HG02571 (cell line): ENCODE measurements around the gene KRTAP20-1.

Experiments
- ATAC-seq: cut with Tn5 transposase; IDR thresholded peaks from one replicate; pipeline ENCODE4 v1.9.1; 2021; ENCODE audit warnings: mild to moderate bottlenecking, moderate library complexity; ENCODE audit not compliant: unreplicated experiment

Gene KRTAP20-1

GRCh38 chr21:30616125-30616524 lies at the start of gene KRTAP20-1:
KRTAP20-1 (plus strand) TSS chr21:30616425; CDS start chr21:30616455, 30 bp downstream.
- ATAC-seq: no peak

DNA sequence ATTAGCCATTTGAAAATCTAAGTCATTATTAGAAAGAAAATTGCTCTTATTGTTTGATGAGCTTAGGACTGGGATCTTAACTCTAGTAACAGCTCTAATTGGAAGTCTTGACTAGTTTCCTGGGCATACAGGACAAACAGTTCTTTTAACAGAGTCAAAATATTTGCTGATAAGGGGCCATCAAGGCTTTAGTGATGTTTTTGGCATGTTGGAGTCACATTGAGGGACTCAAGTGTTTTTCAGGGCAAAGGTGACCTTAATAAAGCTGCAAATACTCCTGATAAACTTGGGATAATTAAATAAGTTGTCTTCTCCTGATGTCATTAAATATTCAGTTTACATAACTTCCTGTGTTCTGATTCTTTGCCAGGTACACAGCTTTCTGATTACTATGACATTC lies 48.6 kb upstream of the KRTAP20-1 start:
- ATAC-seq: no peak

DNA sequence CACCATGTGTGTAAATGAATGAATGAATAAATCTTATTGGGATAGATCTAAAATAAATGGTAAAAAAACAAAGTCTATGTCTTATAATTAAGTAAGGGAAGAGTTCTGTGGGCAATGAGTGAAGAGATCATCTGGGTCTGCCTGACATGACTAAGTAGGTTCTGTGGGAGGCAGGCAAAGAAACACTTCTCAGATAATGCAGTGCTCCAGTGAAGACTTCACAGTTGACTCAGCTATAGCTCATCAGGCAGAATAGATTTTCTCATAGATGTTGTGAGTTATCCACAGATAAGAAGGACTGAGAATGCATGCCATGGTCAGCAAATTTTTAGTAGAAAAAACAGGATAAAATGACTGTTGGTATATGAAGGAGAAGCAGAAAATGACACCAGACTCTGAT lies 38.5 kb upstream of the KRTAP20-1 start:
- ATAC-seq: no peak

DNA sequence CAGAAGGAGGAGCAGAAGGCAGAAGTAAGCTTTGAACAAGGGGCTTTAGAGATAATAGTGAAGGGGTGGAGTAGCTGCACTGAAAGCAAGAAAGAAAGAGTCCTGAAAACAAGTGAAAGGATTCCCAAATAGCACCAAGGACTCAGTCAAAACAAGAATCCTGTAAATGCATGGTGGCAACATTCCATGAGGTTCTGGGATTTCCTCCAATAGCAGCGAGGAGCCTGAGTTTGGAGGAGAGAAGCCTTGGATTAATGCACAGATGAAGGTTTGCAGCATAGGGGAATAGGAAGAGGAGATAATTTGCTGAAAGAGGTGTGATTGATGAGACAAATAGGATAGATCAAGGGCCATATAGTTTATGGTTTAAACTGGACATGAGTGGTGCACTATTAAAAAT lies 36.9 kb upstream of the KRTAP20-1 start:
- no peak for ATAC-seq

DNA sequence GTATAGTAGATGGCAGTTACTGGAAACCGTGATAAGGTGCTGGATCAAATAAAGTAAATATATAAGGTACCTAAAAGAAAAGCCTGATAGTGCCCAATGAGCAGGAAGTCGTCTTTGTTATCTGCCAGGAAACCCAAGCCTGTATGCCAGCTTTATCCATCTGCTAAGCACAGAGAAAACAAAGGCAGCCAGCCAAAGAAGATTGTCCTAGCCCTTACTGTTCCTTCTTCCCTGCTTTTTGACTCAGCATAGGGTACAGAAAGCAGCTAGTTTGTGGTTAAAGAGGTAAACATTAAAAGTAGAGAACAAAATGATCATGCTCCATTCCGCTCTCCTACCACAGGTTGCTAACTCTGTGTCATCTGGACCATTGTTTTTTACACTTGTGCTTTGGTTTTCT lies 36.1 kb upstream of the KRTAP20-1 start:
- no peak for ATAC-seq

DNA sequence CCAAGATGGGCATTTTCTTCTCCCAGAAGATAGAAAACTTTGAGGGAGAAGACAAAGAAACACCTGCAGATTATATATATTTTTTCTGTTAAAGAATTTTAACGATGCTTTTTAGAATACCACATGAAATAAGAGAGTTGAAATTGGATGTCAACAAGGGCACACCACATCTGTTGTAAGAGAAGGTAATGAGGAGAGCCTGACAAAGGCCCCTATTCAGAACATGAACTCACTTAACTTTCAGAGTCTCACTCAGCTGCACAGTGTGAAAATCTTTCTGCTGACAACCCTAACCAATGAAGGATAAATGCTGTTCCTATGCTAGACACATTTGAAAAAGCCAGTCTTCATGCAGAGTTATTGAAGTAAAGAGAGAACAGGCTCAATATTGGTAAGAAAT lies 33.4 kb upstream of the KRTAP20-1 start:
- ATAC-seq: no peak

- no peak for ATAC-seq
Observed at GRCh38 chr21:30590297-30590696, 25.9 kb upstream of the KRTAP20-1 start, which contains the start of gene KRTAP22-2. KRTAP22-2 (minus strand) TSS chr21:30590397.

DNA sequence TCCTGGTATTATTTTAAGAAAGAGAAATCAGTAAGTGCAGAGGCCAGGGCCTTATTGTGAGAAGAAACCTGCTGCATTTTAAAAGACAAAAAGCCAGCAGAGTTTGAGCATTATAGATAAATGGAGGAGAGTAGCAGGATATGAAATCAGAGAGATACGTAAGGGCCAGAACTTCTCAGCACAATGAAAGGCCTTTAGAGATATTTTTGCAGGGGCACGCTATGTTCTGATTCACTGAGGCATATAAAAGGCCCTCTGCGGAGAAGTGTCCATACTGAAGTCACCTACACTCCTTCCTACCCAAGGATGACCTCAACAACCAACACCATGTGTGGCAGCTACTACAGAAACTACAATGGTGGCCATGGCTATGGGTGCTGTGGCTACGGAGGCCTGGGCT lies 24.1 kb upstream of the KRTAP20-1 start, which contains the start of gene KRTAP6-3:
Gene KRTAP6-3 (plus strand): TSS at position 301 of the 400 bp plus-strand sequence. CDS start 6 bp downstream, at position 307.
- no peak for ATAC-seq

GRCh38 chr21:30598802-30599201 lies 17.4 kb upstream of the KRTAP20-1 start, which contains the start of gene KRTAP6-2:
KRTAP6-2 (minus strand) TSS chr21:30598902; CDS start chr21:30598874, 28 bp downstream.
- no peak for ATAC-seq

DNA sequence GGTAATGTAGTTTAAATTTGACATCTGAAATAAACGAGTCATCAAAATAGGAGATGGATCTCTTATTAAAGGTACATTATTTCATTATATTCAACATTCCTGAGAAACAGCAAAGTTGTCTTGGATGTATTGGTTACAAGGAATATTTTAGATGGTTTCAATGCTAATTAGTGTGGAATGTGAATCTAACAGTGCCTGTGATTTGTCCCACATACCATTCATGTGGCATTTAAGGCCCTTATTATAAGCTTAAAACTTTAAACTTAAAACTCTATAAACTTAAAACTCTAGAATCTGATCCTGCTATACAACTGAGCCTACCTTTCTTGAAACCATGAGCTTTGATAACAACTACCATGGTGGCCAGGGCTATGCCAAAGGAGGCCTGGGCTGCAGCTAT lies 15.4 kb upstream of the KRTAP20-1 start, which contains the start of gene KRTAP22-1:
Gene KRTAP22-1 (plus strand): TSS at position 301 of the 400 bp plus-strand sequence.
- no peak for ATAC-seq

DNA sequence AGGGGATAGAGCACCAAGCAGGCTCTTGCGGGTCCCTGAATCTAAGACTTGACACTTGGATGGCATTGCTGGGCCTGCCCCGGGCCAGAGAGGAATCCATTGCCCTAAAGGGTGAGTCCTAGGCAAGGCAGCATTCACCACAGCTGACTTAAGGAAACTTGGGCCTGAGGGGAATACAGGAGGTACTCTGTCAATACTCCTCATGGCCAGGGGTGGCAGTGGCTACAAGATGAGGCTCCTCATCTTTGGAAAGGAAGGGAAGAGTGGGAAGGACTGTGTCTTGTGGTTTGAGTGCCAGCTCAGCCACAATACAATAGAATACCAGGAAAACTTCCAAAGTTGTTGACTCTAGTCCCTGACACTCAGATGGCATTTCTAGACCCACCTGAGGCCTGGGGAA lies 10.3 kb upstream of the KRTAP20-1 start:
- ATAC-seq: no peak

- ATAC-seq: no peak
Observed at GRCh38 chr21:30612132-30612531, 4.1 kb upstream of the KRTAP20-1 start.

GRCh38 chr21:30613836-30614235 lies 2.4 kb upstream of the KRTAP20-1 start, which contains the start of gene KRTAP6-1:
KRTAP6-1 (minus strand) TSS chr21:30613930; CDS start chr21:30613904, 26 bp downstream.
- no peak for ATAC-seq

- ATAC-seq: no peak
Observed at GRCh38 chr21:30615199-30615598, 1.0 kb upstream of the KRTAP20-1 start.

DNA sequence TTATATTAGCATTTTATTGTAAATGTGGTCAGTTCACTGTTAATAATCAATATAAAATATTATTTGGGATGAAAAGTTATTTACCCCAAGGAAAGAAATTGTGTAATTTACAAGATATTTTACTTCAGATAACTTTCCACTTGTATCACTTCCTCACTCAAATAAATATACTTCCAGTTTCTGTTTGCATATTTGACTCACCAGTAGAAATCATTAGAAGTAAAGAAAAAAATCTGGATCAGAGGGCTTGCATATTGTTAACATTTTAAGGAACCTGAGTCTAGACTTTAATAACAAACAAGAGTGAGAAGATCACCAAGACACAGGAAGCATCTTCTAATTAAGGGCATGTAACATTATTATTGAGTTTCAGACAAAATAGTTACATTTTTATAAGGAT lies 3.9 kb downstream of the KRTAP20-1 start:
- no peak for ATAC-seq

- ATAC-seq: no peak
Observed at GRCh38 chr21:30620522-30620921, 4.3 kb downstream of the KRTAP20-1 start, which contains the start of gene KRTAP20-4. KRTAP20-4 (plus strand) TSS chr21:30620627.

GRCh38 chr21:30623362-30623761 lies 7.1 kb downstream of the KRTAP20-1 start:
- no peak for ATAC-seq

- ATAC-seq: no peak
Observed at GRCh38 chr21:30625449-30626165, 9.4 kb downstream of the KRTAP20-1 start.

DNA sequence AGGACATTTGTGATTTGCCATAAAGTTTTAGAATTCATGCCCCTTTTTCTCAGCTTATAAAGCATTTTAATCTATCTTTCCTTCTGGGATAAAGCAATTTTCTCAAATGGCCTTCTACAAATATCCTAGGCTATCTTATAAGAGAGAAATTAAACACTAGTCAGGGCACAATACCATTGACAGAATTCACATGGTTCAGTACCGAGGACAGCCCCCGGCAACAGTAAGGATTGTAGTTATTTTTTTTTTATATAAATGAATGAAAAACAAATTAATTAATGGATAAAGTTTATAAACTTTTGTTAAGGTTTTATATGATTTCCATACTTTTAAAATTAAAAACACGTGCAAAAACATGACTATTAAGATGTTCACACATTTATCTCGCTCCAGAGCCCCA lies 11.9 kb downstream of the KRTAP20-1 start:
- no peak for ATAC-seq

DNA sequence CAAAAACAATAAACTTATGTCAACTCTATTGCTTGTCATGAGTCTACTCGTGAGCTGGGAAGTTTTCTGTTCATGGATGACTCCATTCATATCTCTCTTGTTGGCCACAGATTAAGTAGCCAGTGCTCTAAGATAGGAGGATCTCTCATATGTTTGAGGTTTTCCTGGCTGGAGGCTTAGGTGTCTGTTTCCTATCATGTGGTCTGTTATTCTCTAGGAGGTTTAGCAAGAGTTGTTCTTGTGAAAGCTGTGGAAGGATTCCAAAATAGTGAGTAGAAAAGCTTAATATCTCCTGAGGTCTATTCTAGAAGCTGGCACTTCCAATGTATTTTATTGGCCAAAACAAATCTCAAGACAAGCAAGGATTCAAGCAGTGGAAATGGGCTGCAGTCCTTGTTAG lies 13.0 kb downstream of the KRTAP20-1 start:
- no peak for ATAC-seq

DNA sequence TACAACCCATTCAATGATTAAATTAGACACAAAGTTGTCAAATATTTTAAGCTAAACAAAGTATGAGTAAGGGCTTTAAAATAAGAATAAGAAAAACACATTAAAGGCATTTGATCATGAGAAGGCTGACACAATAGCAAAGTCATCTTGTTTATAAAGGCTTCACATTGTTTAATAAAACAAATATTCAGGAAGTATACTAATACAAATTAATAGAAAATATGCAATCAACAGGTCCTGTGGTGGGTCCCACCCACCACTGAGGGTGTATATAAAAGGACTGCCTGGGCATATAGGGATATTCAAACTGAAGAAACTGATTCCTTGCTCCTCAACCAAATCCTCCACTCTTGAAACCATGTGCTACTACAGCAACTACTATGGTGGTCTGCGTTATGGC lies 18.7 kb downstream of the KRTAP20-1 start, which contains the start of gene KRTAP20-2:
Gene KRTAP20-2 (plus strand): TSS at position 301 of the 400 bp plus-strand sequence. CDS start 58 bp downstream, at position 359.
- ATAC-seq: no peak

- ATAC-seq: no peak
Observed at GRCh38 chr21:30638686-30639085, 22.5 kb downstream of the KRTAP20-1 start.
